IPS-NIHi11 (cell line): ENCODE results near the gene EHD4.

Experiments used
- DNase-seq: peaks from one replicate; pipeline ENCODE4 v3.0.0; 2012; ENCODE audit warnings: mixed read lengths, low spot score

Gene EHD4

GRCh38 chr15:41957021-41957897, 15.1 kb downstream of the EHD4 start:
- no peak for DNase-seq

- peak; percentile 53 for DNase-seq
These were observed 16.4 kb downstream of the EHD4 start for GRCh38 chr15:41955807-41956525.

- DNase-seq, result no peak
These were observed 17.3 kb downstream of the EHD4 start for GRCh38 chr15:41955100-41955499.

GRCh38 chr15:41954036-41954435, 18.3 kb downstream of the EHD4 start:
- DNase-seq, result no peak

- DNase-seq, result no peak
These were observed 20.3 kb downstream of the EHD4 start for GRCh38 chr15:41952013-41952563.

GRCh38 chr15:41951571-41951970, 20.8 kb downstream of the EHD4 start:
- no peak for DNase-seq

GRCh38 chr15:41950489-41950888, 21.9 kb downstream of the EHD4 start:
- no peak for DNase-seq

GRCh38 chr15:41950127-41950483, 22.3 kb downstream of the EHD4 start:
- no peak for DNase-seq

GRCh38 chr15:41949401-41950126, 22.8 kb downstream of the EHD4 start:
- no peak for DNase-seq

GRCh38 chr15:41948490-41948889, 23.9 kb downstream of the EHD4 start:
- DNase-seq, result no peak

GRCh38 chr15:41946970-41947369, 25.4 kb downstream of the EHD4 start:
- DNase-seq, result no peak

GRCh38 chr15:41945731-41946130, 26.6 kb downstream of the EHD4 start:
- no peak for DNase-seq

- DNase-seq, result no peak
These were observed 27.1 kb downstream of the EHD4 start for GRCh38 chr15:41945221-41945620.

GRCh38 chr15:41944313-41944940, 27.9 kb downstream of the EHD4 start:
- DNase-seq, result no peak

GRCh38 chr15:41943543-41944312, 28.6 kb downstream of the EHD4 start:
- DNase-seq, result no peak

GRCh38 chr15:41942886-41943285, 29.5 kb downstream of the EHD4 start:
- no peak for DNase-seq

- no peak for DNase-seq
These were observed 30.5 kb downstream of the EHD4 start for GRCh38 chr15:41941644-41942415.

GRCh38 chr15:41940441-41940857, 31.9 kb downstream of the EHD4 start:
- DNase-seq, result no peak

- DNase-seq, result no peak
These were observed 32.4 kb downstream of the EHD4 start for GRCh38 chr15:41939986-41940385.

GRCh38 chr15:41937568-41937923, 34.8 kb downstream of the EHD4 start:
- no peak for DNase-seq
